ENCODE measurements around the gene CDH4. TPM values are rescaled to one million over a fixed set of nuclear protein-coding genes. Genes with fewer than 3 reads are reported as not detected.

CDH4 gene
- total RNA-seq, 1 donor from 2014 or later = 8.3 TPM

DNA sequence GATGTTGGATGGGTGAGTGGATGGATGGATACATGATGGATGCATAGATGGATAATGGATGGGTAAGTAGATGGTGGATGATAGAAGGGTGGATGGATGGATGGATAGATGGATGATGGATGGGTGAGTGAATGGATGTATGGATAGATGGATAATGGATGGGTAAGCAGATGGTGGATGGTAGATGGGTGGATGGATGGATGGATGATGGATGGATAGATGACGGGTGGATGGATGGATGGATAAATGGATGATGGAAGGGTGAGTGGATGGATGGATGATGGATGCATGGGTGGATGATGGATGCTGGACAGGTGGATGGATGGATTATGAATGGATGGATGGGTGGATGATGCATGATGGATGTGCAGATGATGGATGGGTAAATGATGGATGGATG lies 638.1 kb downstream of the CDH4 start:
- no peak overlapping the region for H3K4me3 Mint-ChIP-seq
- no peak overlapping the region for H3K27ac Mint-ChIP-seq
- no peaks in the 10 kb centered on the region for H3K36me3 Mint-ChIP-seq
- TF ChIP-seq, protein P1, sequence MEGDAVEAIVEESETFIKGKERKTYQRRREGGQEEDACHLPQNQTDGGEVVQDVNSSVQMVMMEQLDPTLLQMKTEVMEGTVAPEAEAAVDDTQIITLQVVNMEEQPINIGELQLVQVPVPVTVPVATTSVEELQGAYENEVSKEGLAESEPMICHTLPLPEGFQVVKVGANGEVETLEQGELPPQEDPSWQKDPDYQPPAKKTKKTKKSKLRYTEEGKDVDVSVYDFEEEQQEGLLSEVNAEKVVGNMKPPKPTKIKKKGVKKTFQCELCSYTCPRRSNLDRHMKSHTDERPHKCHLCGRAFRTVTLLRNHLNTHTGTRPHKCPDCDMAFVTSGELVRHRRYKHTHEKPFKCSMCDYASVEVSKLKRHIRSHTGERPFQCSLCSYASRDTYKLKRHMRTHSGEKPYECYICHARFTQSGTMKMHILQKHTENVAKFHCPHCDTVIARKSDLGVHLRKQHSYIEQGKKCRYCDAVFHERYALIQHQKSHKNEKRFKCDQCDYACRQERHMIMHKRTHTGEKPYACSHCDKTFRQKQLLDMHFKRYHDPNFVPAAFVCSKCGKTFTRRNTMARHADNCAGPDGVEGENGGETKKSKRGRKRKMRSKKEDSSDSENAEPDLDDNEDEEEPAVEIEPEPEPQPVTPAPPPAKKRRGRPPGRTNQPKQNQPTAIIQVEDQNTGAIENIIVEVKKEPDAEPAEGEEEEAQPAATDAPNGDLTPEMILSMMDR (conservative IDR thresholded peaks at IDR 0.05) = no peak
- no peaks in the 10 kb centered on the region for H3K4me1 Mint-ChIP-seq (ENCODE audit: unreplicated experiment)
- H3K9me3 Mint-ChIP-seq = peaks cover 12% of the 10 kb centered on the region
- no peak for DNase-seq (ENCODE audit: extremely low spot score, unreplicated experiment)
- H3K27me3 Mint-ChIP-seq = peaks cover 28% of the 10 kb centered on the region

DNA sequence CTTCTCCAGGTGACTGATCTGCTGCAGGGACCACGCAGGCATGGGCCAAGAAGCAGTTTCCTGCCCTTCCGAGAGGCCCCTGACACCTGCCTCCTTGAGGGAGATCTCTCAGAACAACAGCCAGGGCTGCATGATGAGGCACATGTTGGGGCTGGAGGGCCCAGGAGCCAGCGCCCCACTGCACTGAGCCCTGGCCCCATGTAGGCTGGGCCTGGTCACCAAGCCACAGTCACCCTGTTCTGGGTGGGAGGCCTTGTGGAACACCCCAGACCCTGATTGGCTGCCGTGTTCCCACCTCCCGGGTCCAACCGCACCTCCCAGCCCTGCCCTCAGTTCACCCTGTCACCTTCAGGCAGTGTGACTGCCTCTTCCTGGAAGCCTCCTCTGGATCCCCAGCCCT lies 639.4 kb downstream of the CDH4 start:
- no peaks in the 10 kb centered on the region for H3K36me3 Mint-ChIP-seq
- no peaks in the 10 kb centered on the region for H3K4me1 Mint-ChIP-seq (ENCODE audit: unreplicated experiment)
- H3K9me3 Mint-ChIP-seq = peaks cover 12% of the 10 kb centered on the region
- DNase-seq (ENCODE audit: extremely low spot score, unreplicated experiment) = no peak
- no peak overlapping the region for H3K27ac Mint-ChIP-seq
- TF ChIP-seq, protein P1 (conservative IDR thresholded peaks at IDR 0.05) = no peak
- H3K27me3 Mint-ChIP-seq = peaks cover 27% of the 10 kb centered on the region
- no peak overlapping the region for H3K4me3 Mint-ChIP-seq

DNA sequence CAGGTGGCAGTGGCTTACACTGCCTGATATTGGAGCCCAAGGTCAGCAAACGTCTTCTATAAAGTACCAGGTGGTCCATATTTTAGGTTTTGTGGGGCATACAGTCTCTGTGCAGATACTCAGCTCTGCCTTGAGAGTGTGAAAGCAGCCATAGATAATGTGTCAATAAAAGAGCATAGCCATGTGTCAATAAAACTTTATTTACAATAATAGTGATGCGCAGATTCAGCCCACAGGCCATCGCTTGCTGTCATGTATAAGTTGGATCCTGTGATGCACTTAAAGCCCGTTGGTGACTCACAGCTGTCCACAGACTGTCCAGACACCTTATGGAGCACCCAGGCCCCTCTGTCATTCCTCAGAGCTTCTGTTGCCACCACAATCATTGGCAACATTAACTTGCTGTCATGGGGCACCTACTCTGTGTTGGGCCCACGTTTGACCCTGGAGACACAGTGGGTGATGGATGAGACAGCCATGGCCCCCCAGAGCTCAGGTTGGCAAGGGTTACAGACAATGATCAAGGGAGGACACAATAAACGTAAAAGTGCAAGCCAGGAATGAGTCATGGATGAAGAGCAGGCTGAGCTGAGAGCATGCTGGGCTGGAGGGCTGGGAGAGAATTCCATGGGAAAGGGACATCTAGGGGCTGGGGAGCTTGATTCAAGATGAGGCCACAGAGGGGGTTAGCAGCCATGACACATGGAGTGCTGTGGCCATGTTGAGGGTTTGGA lies 640.0 kb downstream of the CDH4 start:
- TF ChIP-seq, protein P1 (conservative IDR thresholded peaks at IDR 0.05) = no peak
- Mint-ChIP-seq H3K27ac (no peak overlapping the region), H3K9me3 (peaks cover 12% of the 10 kb centered on the region), H3K4me1 (ENCODE audit: unreplicated experiment) (no peaks in the 10 kb centered on the region), H3K4me3 (no peak overlapping the region), H3K36me3 (no peaks in the 10 kb centered on the region), H3K27me3 (peaks cover 26% of the 10 kb centered on the region)
- no peak for DNase-seq (ENCODE audit: extremely low spot score, unreplicated experiment)

DNA sequence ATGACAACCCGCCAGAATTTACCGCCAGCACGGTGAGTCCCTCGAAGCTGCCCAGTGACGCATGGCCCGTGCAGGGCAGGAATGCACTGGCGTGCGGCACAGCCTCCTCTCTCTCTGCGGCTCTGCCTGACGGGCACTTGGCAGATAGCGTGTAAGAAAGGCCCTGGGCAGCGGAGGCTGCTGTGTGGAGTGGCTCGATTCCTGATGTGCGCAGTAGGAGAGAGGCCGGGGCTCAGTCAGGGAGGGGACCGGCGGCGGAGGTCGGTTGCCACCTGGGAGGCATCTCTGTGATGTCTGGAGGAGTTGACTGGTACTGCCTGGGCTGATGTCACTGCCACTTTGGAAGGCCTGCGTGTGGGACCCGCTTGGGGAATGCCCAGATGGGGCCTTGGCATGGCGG lies 643.0 kb downstream of the CDH4 start:
- no peaks in the 10 kb centered on the region for H3K36me3 Mint-ChIP-seq
- H3K4me3 Mint-ChIP-seq = no peak overlapping the region
- no peak overlapping the region for H3K27ac Mint-ChIP-seq
- DNase-seq (ENCODE audit: extremely low spot score, unreplicated experiment) = no peak
- peaks cover 20% of the 10 kb centered on the region for H3K27me3 Mint-ChIP-seq
- H3K9me3 Mint-ChIP-seq = peaks cover 4% of the 10 kb centered on the region
- TF ChIP-seq, protein P1 (conservative IDR thresholded peaks at IDR 0.05) = no peak
- H3K4me1 Mint-ChIP-seq (ENCODE audit: unreplicated experiment) = no peaks in the 10 kb centered on the region

DNA sequence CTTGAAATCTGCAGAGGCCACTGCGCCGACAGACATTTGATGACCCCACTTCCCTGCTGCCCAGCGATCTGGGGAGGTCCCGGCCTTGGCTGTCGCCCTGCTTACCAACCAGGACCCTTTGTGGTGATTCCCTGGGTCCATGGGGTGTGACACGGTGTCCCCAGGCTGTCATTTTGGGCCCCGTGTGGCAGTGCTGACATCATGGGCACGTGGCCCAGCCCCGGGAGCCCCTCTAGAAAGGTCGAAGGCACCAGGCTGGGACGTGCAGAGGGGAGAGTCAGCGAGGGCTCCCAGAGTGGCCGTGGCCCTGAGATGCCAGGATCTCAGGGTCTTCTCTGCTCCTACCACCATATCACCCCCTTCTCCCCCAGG lies 643.6 kb downstream of the CDH4 start:
- TF ChIP-seq, protein P1 (conservative IDR thresholded peaks at IDR 0.05) = no peak
- Mint-ChIP-seq H3K36me3 (no peaks in the 10 kb centered on the region), H3K4me1 (ENCODE audit: unreplicated experiment) (no peaks in the 10 kb centered on the region), H3K4me3 (no peak overlapping the region), H3K9me3 (peaks cover 4% of the 10 kb centered on the region), H3K27ac (no peak overlapping the region), H3K27me3 (peaks cover 18% of the 10 kb centered on the region)
- DNase-seq (ENCODE audit: extremely low spot score, unreplicated experiment) = no peak
